CD4-positive, CD25-positive, alpha-beta regulatory T cell (primary cell): Measurements from ENCODE around the gene C1QL3. TPM values are rescaled to one million over a fixed set of nuclear protein-coding genes. Genes with fewer than 3 reads are reported as not detected.

Experiments
- ATAC-seq, 2 donors: fragments of 150-1000 bp; cut with Tn5 transposase; one replicate each; pipeline ENCODE4 v1.10.0; 2021; ENCODE audit warnings: low read depth in 2 of 2, moderate number of reproducible peaks in 2 of 2, moderate library complexity in 1 of 2
- DNase-seq, 3 donors: peaks; one replicate each; pipeline versions ENCODE4 v3.0.0 to v3.0.0-alpha.2; 2012 to 2022; ENCODE audit warnings: mixed read lengths in 1 of 3
- H3K27ac ChIP-seq: one replicate; pipeline ENCODE4 v1.7.0; 2013; ENCODE audit warnings: mild to moderate bottlenecking, low read length; ENCODE audit not compliant: insufficient read depth, poor library complexity, severe bottlenecking
- H3K27me3 ChIP-seq: one replicate; pipeline ENCODE4 v1.7.0; 2013; ENCODE audit warnings: low read length; ENCODE audit not compliant: control insufficient read depth, insufficient read depth
- H3K36me3 ChIP-seq: one replicate; pipeline ENCODE4 v1.7.0; 2013; ENCODE audit warnings: mild to moderate bottlenecking, low read length, moderate library complexity; ENCODE audit not compliant: control insufficient read depth, insufficient read depth
- H3K4me1 ChIP-seq: 2 replicates; pipeline ENCODE4 v1.7.0; 2013; ENCODE audit warnings: mild to moderate bottlenecking, low read length; ENCODE audit not compliant: insufficient read depth, control insufficient read depth, poor library complexity, severe bottlenecking
- H3K4me3 ChIP-seq: one replicate; pipeline ENCODE4 v1.7.0; 2013; ENCODE audit warnings: low read depth, mild to moderate bottlenecking, low read length, moderate library complexity
- H3K9me3 ChIP-seq, 2 experiments: 1 replicate in 1 of 2; 2 replicates in 1 of 2; pipeline ENCODE4 v1.7.0; 2013; ENCODE audit warnings: low read length in 2 of 2, mild to moderate bottlenecking in 1 of 2, moderate library complexity in 1 of 2; ENCODE audit not compliant: control insufficient read depth in 2 of 2
- H3K27ac Mint-ChIP-seq, 3 donors: one replicate each; pipeline ENCODE4 v1.8.0; 2020 to 2022; ENCODE audit warnings: mild to moderate bottlenecking in 3 of 3, mixed read lengths in 3 of 3, moderate library complexity in 2 of 3
- H3K27me3 Mint-ChIP-seq: one replicate; pipeline ENCODE4 v1.8.0; 2022; ENCODE audit warnings: mild to moderate bottlenecking, mixed read lengths
- H3K36me3 Mint-ChIP-seq: one replicate; pipeline ENCODE4 v1.8.0; 2020; ENCODE audit warnings: mixed read lengths
- H3K4me1 Mint-ChIP-seq, 4 donors: one replicate each; pipeline ENCODE4 v1.8.0; 2020 to 2022; ENCODE audit warnings: mixed read lengths in 4 of 4, mild to moderate bottlenecking in 1 of 4
- H3K4me3 Mint-ChIP-seq, 4 donors: one replicate each; pipeline ENCODE4 v1.8.0; 2020 to 2022; ENCODE audit warnings: mild to moderate bottlenecking in 4 of 4, mixed read lengths in 4 of 4, moderate library complexity in 3 of 4
- H3K9me3 Mint-ChIP-seq, 7 donors: one replicate each; pipeline ENCODE4 v1.8.0; 2020 to 2022; ENCODE audit warnings: mixed read lengths in 7 of 7, mild to moderate bottlenecking in 3 of 7, moderate library complexity in 2 of 7
- polyA plus RNA-seq, 4 donors: library from polyadenylated mRNA; unstranded; fragments of 300-500 nt; fragmentation: Illumina TruSeq; gene quantifications; one replicate each; pipeline ENCODE4 v1.2.3, GENCODE V29; 2021
- total RNA-seq: library from RNA; stranded (reverse); gene quantifications from one replicate; pipeline ENCODE4 v1.2.3, GENCODE V29; 2022

Gene C1QL3
- total and polyA plus RNA-seq, 5 donors from 2014 or later, result 0.23 to 0.92 (median 0.31) TPM; not detected in 1

- no peak for DNase-seq
- Mint-ChIP-seq H3K9me3 (no peaks in the 10 kb centered on the region), H3K4me1 (peaks cover 15 to 35% (median 25%) of the 10 kb centered on the region in 4 donors), H3K27me3 (no peaks in the 10 kb centered on the region), H3K36me3 (peaks cover 24% of the 10 kb centered on the region), H3K4me3 (no peak overlapping the region), H3K27ac (no peak overlapping the region)
- Histone ChIP-seq H3K9me3 (no peaks in the 10 kb centered on the region), H3K4me1 (no peaks in the 10 kb centered on the region), H3K27ac (no peak overlapping the region), H3K4me3 (no peak overlapping the region), H3K36me3 (peaks cover 8% of the 10 kb centered on the region), H3K27me3 (no peaks in the 10 kb centered on the region)
- no peak for ATAC-seq
Observed at GRCh38 chr10:16472828-16473227, 48.9 kb downstream of the C1QL3 start.

GRCh38 chr10:16470747-16471146, 50.9 kb downstream of the C1QL3 start:
- peak overlapping the region in 2 of 3 donors; percentile 3 to 23 for H3K27ac Mint-ChIP-seq
- Histone ChIP-seq H3K9me3 (no peaks in the 10 kb centered on the region), H3K4me3 (no peak overlapping the region), H3K36me3 (peaks cover 4% of the 10 kb centered on the region), H3K27me3 (no peaks in the 10 kb centered on the region), H3K27ac (no peak overlapping the region), H3K4me1 (no peaks in the 10 kb centered on the region)
- H3K27me3 Mint-ChIP-seq, result no peaks in the 10 kb centered on the region
- DNase-seq (peak in 1 of 3 donors; percentile 17), ATAC-seq (no peak)
- peak overlapping the region in 1 of 4 donors; percentile 32 for H3K4me3 Mint-ChIP-seq
- H3K36me3 Mint-ChIP-seq, result peaks cover 27% of the 10 kb centered on the region
- no peaks in the 10 kb centered on the region for H3K9me3 Mint-ChIP-seq
- H3K4me1 Mint-ChIP-seq, result peaks cover 19 to 37% (median 26%) of the 10 kb centered on the region in 4 donors

- H3K36me3 ChIP-seq, result peaks cover 11% of the 10 kb centered on the region
- no peaks in the 10 kb centered on the region for H3K27me3 Mint-ChIP-seq
- H3K9me3 ChIP-seq, result no peaks in the 10 kb centered on the region
- peaks cover 16 to 42% (median 30%) of the 10 kb centered on the region in 4 donors for H3K4me1 Mint-ChIP-seq
- H3K4me1 ChIP-seq, result no peaks in the 10 kb centered on the region
- DNase-seq, result no peak
- no peak overlapping the region for H3K4me3 Mint-ChIP-seq
- no peak for ATAC-seq
- no peaks in the 10 kb centered on the region for H3K27me3 ChIP-seq
- no peak overlapping the region for H3K4me3 ChIP-seq
- peak overlapping the region in 1 of 3 donors; percentile 2 for H3K27ac Mint-ChIP-seq
- no peaks in the 10 kb centered on the region for H3K9me3 Mint-ChIP-seq
- no peak overlapping the region for H3K27ac ChIP-seq
- peaks cover 35% of the 10 kb centered on the region for H3K36me3 Mint-ChIP-seq
Observed at GRCh38 chr10:16466001-16466400, 55.7 kb downstream of the C1QL3 start.

Other genes starting within 250 kb of the C1QL3 start
- 17.8 TPM for gene PTER, start 84.9 kb downstream of the C1QL3 start, total RNA-seq
- gene PTER, start 84.9 kb downstream of the C1QL3 start, polyA plus RNA-seq, result 10 to 100 TPM; 18.6 to 38.4 (median 31.1) TPM